Activated CD4-positive, alpha-beta memory T cell treated with anti-CD3 and anti-CD28 coated beads for 36 hours (primary cell): ENCODE results near the gene FSCN2. TPM values are rescaled to one million over a fixed set of nuclear protein-coding genes. Genes with fewer than 3 reads are reported as not detected.

Source experiments
- CTCF ChIA-PET: fragments of 350-600 bp; sonication (Branson Sonifier 250); formaldehyde crosslinking; loops from one replicate; lab custom pipeline; 2021; ENCODE audit warnings: antibody characterized with exemption, inconsistent platforms; lab: Charles Lee
- POLR2A ChIA-PET: fragments of 350-600 bp; sonication (Branson Sonifier 250); formaldehyde crosslinking; loops from one replicate; lab custom pipeline; 2021; ENCODE audit warnings: antibody characterized with exemption; lab: Charles Lee
- DNase-seq: peaks from one replicate; pipeline ENCODE4 v3.0.0-alpha.2; 2020
- H3K27ac Mint-ChIP-seq: one replicate; pipeline ENCODE4 v1.8.0; 2021; ENCODE audit warnings: mixed read lengths
- H3K27me3 Mint-ChIP-seq: one replicate; pipeline ENCODE4 v1.8.0; 2021; ENCODE audit warnings: mixed read lengths
- H3K36me3 Mint-ChIP-seq: one replicate; pipeline ENCODE4 v1.8.0; 2021; ENCODE audit warnings: mixed read lengths
- H3K4me1 Mint-ChIP-seq: one replicate; pipeline ENCODE4 v1.8.0; 2021; ENCODE audit warnings: low read depth, mixed read lengths
- H3K4me3 Mint-ChIP-seq: one replicate; pipeline ENCODE4 v1.8.0; 2021; ENCODE audit warnings: mild to moderate bottlenecking, mixed read lengths
- H3K9me3 Mint-ChIP-seq: one replicate; pipeline ENCODE4 v1.8.0; 2021; ENCODE audit warnings: mixed read lengths
- intact Hi-C: fragments of 100-400 bp; cut with micrococcal nuclease; formaldehyde crosslinking; loops from one replicate; pipeline ENCODE4 v1.15.1; 2023
- total RNA-seq, 2 experiments: library from RNA; stranded (reverse); gene quantifications; one replicate each; pipeline ENCODE4 v1.2.3, GENCODE V29; 2021

The FSCN2 gene
- total RNA-seq, 2 experiments from 2014 or later = 0.33 to 0.46 TPM

DNA sequence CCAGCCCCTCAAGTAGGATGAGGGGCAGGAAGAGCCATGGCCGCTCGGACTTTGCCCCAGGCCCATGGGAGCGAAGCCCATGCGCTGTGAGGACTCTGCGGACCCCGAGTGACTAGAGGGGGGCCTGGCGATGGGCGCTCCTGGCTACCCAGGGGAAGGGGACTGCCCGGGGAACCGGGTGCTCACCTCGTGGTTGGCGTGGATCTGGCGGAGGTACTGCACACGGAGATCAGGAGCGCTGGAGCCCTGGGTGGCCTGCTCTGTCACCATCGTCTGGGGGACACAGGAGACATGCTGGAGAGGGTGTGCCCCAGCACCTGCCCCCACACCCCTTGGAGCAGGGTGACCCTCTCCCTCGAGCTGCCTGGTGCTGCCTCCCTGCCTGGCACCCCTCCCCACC, 12.9 kb downstream of the FSCN2 start:
- peaks cover under 1% of the 10 kb centered on the region for H3K27me3 Mint-ChIP-seq
- DNase-seq = no peak
- no peak overlapping the region for H3K4me3 Mint-ChIP-seq
- H3K36me3 Mint-ChIP-seq = peaks cover 24% of the 10 kb centered on the region
- POLR2A ChIA-PET = no interaction called here
- H3K9me3 Mint-ChIP-seq = no peaks in the 10 kb centered on the region
- CTCF ChIA-PET = no interaction called here
- intact Hi-C loops = no loop called here
- no peak overlapping the region for H3K27ac Mint-ChIP-seq
- no peaks in the 10 kb centered on the region for H3K4me1 Mint-ChIP-seq

DNA sequence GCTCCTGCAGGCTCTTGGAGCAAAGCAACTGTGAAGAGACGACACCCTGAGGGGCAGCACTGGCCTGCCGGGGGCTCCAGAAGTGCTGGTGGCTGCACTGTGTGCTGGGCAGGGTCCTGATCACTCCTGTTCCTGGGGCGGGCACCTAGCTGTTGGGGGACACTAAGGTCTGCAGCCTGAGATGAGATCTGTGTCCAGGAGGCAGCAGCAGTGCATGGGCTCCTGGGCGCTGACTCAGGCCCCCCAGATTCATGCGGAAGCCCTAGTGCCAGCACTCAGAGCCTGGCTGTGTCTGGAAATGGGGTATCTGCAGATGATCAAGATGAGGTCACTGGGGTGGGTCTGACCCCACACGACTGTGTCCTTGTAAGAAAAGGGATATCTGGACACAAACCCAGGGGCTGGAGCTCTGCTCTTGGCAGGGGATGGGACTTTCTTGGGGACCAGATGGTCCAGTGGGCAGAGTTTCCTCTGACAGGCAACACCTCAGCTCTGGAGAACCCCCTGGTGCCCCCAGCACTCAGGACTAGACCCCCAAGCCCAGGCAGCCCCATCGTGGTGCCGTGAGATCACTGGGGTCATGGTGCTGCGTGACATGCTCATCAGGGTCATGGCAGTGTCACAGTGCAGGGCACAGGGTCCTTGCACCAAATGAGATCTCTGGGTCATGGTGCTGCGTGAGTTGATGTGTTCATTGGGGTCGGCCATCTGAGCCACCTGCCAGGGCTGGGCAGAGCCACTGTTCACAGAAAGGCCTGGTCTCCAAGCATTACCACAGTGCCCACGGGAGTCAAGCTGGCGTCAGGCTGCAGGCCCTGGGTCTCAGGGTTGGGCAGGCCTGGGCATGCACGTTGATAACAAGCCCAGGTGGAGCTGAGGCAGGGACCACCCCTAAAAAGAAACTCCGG, 14.5 kb downstream of the FSCN2 start:
- intact Hi-C loops = no loop called here
- POLR2A ChIA-PET = no interaction called here
- Mint-ChIP-seq H3K4me1 (no peaks in the 10 kb centered on the region), H3K36me3 (peaks cover 29% of the 10 kb centered on the region), H3K27ac (no peak overlapping the region), H3K27me3 (no peaks in the 10 kb centered on the region), H3K4me3 (no peak overlapping the region), H3K9me3 (no peaks in the 10 kb centered on the region)
- DNase-seq = no peak
- CTCF ChIA-PET = interaction anchor here (0.6 kb wide), 1 partner anchor 11 kb away, joined by 3 read pairs; no protein-coding TSS in a partner anchor

DNA sequence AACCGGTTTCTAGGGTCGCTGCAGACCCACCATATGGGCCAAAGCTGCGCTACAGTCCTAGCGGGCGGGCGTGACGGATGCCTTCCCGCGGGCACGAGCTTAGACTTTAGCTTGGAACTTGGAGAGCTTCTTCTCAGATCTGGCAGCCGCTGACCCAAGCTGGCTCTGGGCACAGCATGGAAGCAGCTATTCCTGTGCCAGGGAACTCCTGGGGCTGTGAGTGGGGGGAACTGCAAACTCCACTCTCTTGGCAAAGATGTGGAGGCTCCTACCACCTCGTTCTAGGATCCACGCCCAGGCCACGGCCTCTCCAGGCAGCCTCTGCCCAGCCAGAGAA, 15.1 kb downstream of the FSCN2 start:
- no peaks in the 10 kb centered on the region for H3K4me1 Mint-ChIP-seq
- H3K36me3 Mint-ChIP-seq = peaks cover 28% of the 10 kb centered on the region
- H3K4me3 Mint-ChIP-seq = no peak overlapping the region
- no peaks in the 10 kb centered on the region for H3K9me3 Mint-ChIP-seq
- H3K27me3 Mint-ChIP-seq = no peaks in the 10 kb centered on the region
- no peak for DNase-seq
- POLR2A ChIA-PET = interaction anchor here (1.0 kb wide), 1 partner anchor 36 kb away, joined by 3 read pairs; no protein-coding TSS in a partner anchor
- CTCF ChIA-PET = interaction anchor here (0.6 kb wide), 1 partner anchor 11 kb away, joined by 3 read pairs; no protein-coding TSS in a partner anchor
- no peak overlapping the region for H3K27ac Mint-ChIP-seq
- intact Hi-C loops = no loop called here

- no peaks in the 10 kb centered on the region for H3K27me3 Mint-ChIP-seq
- no peaks in the 10 kb centered on the region for H3K9me3 Mint-ChIP-seq
- no peak overlapping the region for H3K27ac Mint-ChIP-seq
- intact Hi-C loops = no loop called here
- H3K4me3 Mint-ChIP-seq = no peak overlapping the region
- H3K4me1 Mint-ChIP-seq = no peaks in the 10 kb centered on the region
- CTCF ChIA-PET = interaction anchor here (0.6 kb wide), 1 partner anchor 10 kb away, joined by 3 read pairs; no protein-coding TSS in a partner anchor
- H3K36me3 Mint-ChIP-seq = peaks cover 25% of the 10 kb centered on the region
- POLR2A ChIA-PET = interaction anchor here (1.0 kb wide), 1 partner anchor 35 kb away, joined by 3 read pairs; no protein-coding TSS in a partner anchor
- DNase-seq = no peak
Measured at GRCh38 chr17:81543756-81544155, 15.6 kb downstream of the FSCN2 start.

DNA sequence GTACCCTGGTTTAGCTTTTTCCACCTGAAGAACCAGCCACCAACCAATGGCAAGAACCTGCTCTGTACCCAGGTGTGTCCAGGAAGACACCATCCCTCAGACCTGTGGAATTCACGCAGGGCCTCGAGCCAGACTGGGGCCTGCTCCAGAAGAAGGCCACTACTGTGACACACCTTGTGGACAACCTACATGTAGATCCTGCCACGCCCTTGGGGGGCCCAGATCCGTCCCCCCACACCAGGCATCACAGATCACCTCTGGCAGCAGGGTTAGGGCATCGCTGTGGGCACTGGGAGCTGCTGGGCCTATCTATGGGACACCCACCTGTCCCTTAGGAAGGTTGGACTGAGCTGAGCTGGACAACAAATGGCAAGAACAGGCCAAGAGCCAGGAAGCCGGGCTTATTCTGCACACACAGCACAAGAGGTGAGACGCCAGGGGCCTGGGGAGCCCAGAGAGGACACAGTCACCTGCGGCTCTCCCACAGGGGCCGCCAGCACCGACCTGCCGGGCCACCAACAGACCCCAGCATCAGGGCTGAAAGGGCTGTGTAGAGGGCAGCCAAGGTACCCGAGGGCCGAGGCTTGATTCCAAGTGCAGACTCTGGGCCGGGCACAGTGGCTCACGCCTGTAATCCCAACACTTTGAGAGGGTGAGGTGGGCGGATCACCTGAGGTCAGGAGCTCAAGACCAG, 16.3 kb downstream of the FSCN2 start:
- no peaks in the 10 kb centered on the region for H3K9me3 Mint-ChIP-seq
- no peak for DNase-seq
- H3K27ac Mint-ChIP-seq = no peak overlapping the region
- no peak overlapping the region for H3K4me3 Mint-ChIP-seq
- POLR2A ChIA-PET = interaction anchor here (0.5 to 1.0 kb wide), 3 partner anchors 35 to 286 kb away, joined by 3 to 4 read pairs (median 3); no protein-coding TSS in a partner anchor
- intact Hi-C loops = no loop called here
- no peaks in the 10 kb centered on the region for H3K27me3 Mint-ChIP-seq
- H3K4me1 Mint-ChIP-seq = peaks cover 2% of the 10 kb centered on the region
- CTCF ChIA-PET = no interaction called here
- H3K36me3 Mint-ChIP-seq = peaks cover 28% of the 10 kb centered on the region

DNA sequence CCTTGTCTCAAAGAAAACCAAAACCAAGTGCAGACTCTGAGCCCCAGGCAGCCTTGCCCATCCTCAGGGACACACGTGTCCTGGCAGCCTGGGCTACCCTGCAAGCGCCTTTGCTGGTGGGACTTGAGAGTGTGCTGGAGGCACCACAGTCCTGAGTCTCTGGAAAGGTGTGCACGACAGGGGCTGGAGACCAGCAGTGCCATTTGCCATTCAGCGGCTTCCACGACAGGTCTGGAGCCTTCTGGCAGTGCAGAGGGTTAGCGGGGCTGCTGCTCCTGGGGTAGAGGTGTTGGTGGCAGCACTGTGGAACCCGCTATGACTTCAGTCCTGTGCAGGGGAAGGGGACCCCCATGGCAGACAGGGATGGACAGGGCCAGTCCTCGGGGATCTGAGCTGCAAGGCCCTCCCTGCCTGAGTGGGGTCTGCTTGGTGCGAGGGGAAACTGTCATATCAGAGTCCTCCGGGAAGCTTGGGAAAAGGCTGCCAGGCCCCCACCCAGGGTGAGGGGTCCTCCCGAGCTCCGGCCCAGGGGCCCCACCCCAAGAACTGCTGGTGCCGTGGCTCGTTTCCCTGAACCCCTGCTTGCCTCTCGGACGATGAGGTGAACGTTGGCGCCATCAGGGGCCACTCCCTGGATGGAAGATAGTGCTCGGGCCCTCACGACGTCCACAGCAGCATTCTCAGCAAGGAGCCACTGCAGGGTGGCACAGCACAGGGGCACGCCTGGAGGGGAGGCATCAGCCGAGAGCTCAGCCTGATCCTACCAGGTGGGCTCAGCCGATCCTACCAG, 17.2 kb downstream of the FSCN2 start:
- CTCF ChIA-PET = no interaction called here
- DNase-seq = no peak
- intact Hi-C loops = no loop called here
- Mint-ChIP-seq H3K36me3 (peaks cover 32% of the 10 kb centered on the region), H3K27ac (no peak overlapping the region), H3K27me3 (no peaks in the 10 kb centered on the region), H3K9me3 (no peaks in the 10 kb centered on the region), H3K4me3 (no peak overlapping the region), H3K4me1 (peaks cover 10% of the 10 kb centered on the region)
- POLR2A ChIA-PET = interaction anchor here (0.6 kb wide), 1 partner anchor 72 kb away, joined by 3 read pairs; no protein-coding TSS in a partner anchor

DNA sequence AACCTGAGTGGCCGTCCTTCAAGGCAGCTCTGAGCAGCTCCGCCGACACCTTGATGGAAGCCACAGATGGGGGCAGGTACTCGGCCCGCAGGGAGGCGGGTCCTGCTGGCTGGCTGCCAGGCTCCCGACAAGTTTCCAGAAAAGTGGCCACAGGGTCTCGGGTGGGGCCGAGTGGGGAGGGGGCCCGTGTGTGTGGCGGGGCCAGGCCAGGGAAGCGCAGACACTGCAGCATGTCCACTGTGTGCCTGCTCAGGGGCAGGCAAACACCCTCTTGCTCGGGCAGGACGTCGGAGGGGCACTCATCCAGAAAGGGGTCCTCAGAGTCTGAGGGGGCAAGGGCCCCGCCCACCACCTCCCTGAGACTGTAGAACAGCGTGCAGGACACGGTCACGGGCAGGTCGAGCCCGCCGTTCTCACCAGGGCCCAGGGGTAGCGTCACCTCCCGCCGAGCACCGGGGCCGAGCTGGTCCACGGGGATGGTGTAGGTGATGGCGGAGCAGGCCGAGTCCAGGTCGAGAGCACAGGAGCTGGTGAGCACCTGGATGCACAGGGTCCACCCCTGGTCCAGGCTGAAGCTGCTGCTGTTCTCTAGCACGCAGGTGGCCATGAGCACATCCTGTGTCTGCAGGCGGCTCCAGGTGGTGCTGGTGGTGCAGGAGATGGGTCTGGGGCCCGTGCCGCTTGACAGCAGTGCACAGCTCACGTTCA, 18.9 kb downstream of the FSCN2 start:
- H3K9me3 Mint-ChIP-seq = no peaks in the 10 kb centered on the region
- ChIA-PET CTCF (no interaction called here), POLR2A (interaction anchor here (0.6 kb wide), 1 partner anchor 51 kb away, joined by 3 read pairs; no protein-coding TSS in a partner anchor)
- no peak overlapping the region for H3K27ac Mint-ChIP-seq
- H3K4me3 Mint-ChIP-seq = no peak overlapping the region
- H3K36me3 Mint-ChIP-seq = peaks cover 30% of the 10 kb centered on the region
- H3K4me1 Mint-ChIP-seq = peaks cover 18% of the 10 kb centered on the region
- DNase-seq = no peak
- intact Hi-C loops = no loop called here
- H3K27me3 Mint-ChIP-seq = no peaks in the 10 kb centered on the region

- no peaks in the 10 kb centered on the region for H3K9me3 Mint-ChIP-seq
- H3K27ac Mint-ChIP-seq = no peak overlapping the region
- peaks cover 28% of the 10 kb centered on the region for H3K36me3 Mint-ChIP-seq
- no peak for DNase-seq
- ChIA-PET POLR2A (interaction anchor here (0.6 kb wide), 1 partner anchor 51 kb away, joined by 3 read pairs; no protein-coding TSS in a partner anchor), CTCF (no interaction called here)
- intact Hi-C loops = no loop called here
- no peak overlapping the region for H3K4me3 Mint-ChIP-seq
- peaks cover 18% of the 10 kb centered on the region for H3K4me1 Mint-ChIP-seq
- H3K27me3 Mint-ChIP-seq = no peaks in the 10 kb centered on the region
Measured at GRCh38 chr17:81547614-81547982, 19.4 kb downstream of the FSCN2 start.

DNA sequence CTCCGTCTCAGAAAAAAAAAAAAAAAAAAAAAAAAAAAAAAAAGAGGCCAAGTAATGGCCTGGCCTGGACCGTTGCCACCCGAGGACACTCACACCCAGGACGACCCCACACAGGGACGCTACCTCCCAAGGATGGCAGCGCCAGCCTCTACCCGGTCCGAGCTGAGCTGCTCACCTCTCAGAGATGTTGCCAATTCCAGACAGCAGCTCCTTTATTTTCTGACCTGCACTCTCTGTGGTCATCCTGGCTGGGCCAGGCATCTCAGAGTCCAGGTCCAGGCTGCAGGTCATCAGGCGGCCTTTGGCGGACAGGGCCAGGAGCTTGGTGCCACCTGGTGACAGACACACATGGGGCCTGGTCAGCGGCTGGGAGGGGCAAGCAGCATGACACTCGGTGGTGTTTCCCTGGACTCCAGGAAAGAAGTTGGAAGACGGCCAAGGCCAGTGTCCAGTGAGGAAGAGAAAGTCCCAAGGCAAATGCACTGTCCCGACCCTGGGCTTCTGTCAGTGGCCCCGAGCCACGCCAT, 20.9 kb downstream of the FSCN2 start:
- Mint-ChIP-seq H3K9me3 (no peaks in the 10 kb centered on the region), H3K4me3 (no peak overlapping the region), H3K4me1 (peaks cover 28% of the 10 kb centered on the region), H3K27me3 (no peaks in the 10 kb centered on the region), H3K36me3 (peaks cover 21% of the 10 kb centered on the region), H3K27ac (no peak overlapping the region)
- intact Hi-C loops = no loop called here
- CTCF ChIA-PET = no interaction called here
- POLR2A ChIA-PET = no interaction called here
- DNase-seq = no peak

DNA sequence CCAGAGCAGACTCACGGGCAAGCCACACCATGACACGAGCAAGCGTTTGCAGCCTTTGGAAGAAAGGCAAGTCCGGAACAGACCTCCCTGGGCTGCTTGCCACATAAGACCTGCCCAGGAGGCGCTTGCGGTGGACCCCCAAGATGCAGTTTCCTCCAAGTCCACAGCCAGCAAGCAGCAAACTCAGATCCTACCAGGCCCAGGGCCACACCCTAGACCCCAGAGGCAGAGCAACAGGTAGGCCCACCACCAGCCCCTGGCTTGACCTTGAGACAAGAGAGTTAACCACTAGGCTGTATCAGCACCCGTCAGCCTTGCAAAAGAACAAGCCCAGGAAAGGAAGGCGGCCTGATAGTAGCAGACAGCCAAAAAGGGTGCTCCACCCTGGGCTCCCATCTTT, 21.6 kb downstream of the FSCN2 start:
- H3K27me3 Mint-ChIP-seq = no peaks in the 10 kb centered on the region
- H3K4me1 Mint-ChIP-seq = peaks cover 33% of the 10 kb centered on the region
- no peak for DNase-seq
- peak overlapping the region; percentile 54 for H3K4me3 Mint-ChIP-seq
- intact Hi-C loops = no loop called here
- ChIA-PET CTCF (no interaction called here), POLR2A (interaction anchor here (1.5 kb wide), 1 partner anchor 153 kb away, joined by 3 read pairs; the partner anchor contains the start of gene MRPL12)
- H3K36me3 Mint-ChIP-seq = peaks cover 21% of the 10 kb centered on the region
- no peaks in the 10 kb centered on the region for H3K9me3 Mint-ChIP-seq
- H3K27ac Mint-ChIP-seq = no peak overlapping the region

DNA sequence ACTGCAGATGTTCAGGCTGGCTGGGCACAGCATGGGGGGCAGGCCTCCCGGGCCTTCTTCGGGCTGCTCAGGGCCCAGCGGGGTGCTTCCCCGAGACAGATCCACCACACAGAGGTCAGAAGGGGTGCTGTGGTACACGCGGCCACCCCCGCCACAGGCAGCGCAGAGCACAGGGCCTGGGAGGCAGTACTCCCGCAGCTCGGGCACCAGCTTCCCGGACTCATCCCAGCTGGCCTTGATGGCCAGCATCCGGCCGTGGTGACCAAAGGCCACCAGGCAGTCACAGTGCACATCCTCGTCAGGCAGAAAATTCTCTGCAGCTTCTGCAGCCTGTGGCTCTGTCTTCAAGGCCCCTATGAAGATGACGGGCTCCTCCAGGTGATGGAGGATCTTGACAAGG, 22.1 kb downstream of the FSCN2 start:
- intact Hi-C loops = no loop called here
- DNase-seq = no peak
- CTCF ChIA-PET = interaction anchor here (1.0 kb wide), 1 partner anchor 31 kb away, joined by 4 read pairs; no protein-coding TSS in a partner anchor
- H3K9me3 Mint-ChIP-seq = no peaks in the 10 kb centered on the region
- POLR2A ChIA-PET = interaction anchor here (1.5 kb wide), 1 partner anchor 153 kb away, joined by 3 read pairs; the partner anchor contains the start of gene MRPL12
- no peak overlapping the region for H3K27ac Mint-ChIP-seq
- no peaks in the 10 kb centered on the region for H3K27me3 Mint-ChIP-seq
- peaks cover 21% of the 10 kb centered on the region for H3K36me3 Mint-ChIP-seq
- H3K4me1 Mint-ChIP-seq = peaks cover 33% of the 10 kb centered on the region
- peak overlapping the region; percentile 83 for H3K4me3 Mint-ChIP-seq
